Stimulated activated CD4-positive, alpha-beta T cell treated with anti-CD3 and anti-CD28 coated beads, Interleukin-12 subunit alpha, Interleukin-12 subunit beta, amount 100 ng/mL, for 4 hours (primary cell): ENCODE data around the gene MEOX1.
"Not testable (repeated sequence)": the region's sequence is repeated elsewhere in the genome, so short reads cannot be mapped to it uniquely, and the experiment has no call there.

Experiments used
- DNase-seq: peaks from one replicate; pipeline ENCODE4 v3.0.0-alpha.2; 2020

MEOX1 gene

DNA sequence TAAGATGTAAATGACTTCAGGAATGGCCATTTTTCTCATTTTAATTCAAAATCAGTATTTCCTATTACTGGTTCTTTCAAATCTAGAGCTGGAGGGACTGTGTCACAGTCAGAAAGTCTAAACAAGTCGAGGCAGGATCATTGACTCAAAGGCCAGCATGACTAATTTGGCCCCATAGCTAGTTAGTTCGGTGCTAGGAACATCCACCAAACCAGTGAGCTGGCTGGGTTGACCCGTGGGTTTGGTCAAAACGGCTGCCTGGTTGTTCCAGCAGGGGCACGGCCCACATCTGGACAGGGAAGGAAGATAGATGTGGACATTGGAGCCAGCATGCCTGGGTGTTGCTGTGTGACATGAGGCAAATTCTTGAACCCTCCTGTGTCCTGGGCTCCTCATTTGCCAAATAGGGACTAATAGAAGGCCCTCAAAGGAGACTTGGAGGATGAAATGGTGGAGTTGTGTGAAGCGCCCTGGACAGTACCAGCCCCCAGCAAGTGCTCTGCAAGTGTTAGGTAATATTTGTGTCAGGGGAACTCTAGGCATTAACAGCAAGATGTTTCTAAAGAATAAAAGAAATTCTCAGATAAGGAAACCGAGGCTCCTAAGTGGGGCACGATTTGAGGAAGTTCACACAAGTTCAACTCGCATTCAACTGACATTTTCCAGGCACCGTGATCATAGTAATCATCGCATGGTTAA, 46.2 kb downstream of the MEOX1 start:
- no peak for DNase-seq

DNA sequence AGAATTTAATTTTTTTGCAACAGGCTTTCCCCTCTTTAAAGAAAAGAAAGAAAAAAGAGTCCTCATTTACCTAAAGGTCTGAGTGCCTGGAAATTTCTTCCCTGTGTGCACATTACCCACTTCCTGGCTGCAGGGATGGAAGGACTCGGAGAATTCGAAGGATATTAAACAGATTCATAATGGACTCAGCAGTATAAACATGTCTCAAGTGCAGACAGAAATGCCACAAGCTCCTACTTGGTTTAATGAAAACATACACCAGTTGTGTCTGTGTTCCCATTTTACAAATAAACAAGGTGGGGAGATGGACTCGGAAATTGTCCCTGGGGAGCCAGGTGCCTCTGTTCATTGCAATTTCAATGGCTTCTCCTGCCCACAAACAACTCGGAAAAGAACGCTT, 47.2 kb downstream of the MEOX1 start:
- no peak for DNase-seq

GRCh38 chr17:43613917-43614316, 47.8 kb downstream of the MEOX1 start:
- no peak for DNase-seq

DNA sequence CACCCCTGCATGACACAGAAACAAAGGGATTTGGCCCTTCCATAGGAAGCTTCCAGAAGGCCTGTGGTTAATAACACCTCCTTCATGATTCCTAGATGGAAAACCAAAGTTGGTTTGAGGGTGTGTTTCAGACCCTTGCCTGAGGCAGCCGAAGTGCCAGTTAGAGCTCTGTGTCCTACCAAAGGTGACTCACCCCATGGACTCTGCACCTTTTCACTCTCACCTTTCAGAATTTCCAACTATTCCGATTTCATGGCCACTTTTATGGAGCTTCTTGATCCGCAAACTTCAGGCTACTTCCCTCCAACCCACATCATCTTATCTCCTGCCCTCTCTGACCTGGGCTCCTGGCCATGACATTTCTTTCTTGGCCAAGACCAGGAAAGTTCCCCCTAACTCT, 49.2 kb downstream of the MEOX1 start:
- DNase-seq: no peak

DNA sequence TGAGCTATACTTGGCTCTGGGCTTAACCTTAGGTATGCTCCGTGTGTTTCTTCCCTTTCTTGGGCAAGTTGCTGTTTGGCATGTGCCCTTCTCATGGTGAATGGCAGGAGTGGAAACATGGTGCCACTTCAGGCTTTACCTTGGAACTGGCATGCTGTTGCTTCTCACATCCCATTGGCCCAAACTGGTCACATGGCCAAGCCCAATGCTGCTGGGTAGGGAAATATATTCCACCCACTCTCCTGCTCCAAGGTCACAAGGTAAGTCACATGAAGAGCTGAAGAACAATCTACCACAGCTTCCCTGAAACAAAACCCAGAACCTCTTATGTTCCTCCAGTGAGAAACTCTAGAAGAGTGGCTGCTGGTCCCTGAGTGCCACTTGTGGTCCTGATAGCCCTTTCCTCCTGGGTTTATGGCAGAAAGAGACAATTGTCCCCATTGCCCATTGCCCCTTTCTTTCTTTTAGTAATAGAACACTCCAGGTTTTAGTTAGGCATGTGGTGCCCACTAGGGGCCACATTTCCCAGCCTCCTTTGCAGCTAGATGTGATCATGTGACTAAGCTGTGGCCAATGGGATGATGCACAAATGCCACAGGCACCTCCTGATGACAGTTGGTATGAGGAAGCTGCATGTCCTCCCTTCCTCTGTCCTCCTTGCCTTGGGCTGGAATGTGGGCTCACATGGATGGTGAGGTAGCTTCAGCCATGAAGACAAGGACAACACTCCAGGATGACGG, 50.3 kb downstream of the MEOX1 start:
- no peak for DNase-seq

DNA sequence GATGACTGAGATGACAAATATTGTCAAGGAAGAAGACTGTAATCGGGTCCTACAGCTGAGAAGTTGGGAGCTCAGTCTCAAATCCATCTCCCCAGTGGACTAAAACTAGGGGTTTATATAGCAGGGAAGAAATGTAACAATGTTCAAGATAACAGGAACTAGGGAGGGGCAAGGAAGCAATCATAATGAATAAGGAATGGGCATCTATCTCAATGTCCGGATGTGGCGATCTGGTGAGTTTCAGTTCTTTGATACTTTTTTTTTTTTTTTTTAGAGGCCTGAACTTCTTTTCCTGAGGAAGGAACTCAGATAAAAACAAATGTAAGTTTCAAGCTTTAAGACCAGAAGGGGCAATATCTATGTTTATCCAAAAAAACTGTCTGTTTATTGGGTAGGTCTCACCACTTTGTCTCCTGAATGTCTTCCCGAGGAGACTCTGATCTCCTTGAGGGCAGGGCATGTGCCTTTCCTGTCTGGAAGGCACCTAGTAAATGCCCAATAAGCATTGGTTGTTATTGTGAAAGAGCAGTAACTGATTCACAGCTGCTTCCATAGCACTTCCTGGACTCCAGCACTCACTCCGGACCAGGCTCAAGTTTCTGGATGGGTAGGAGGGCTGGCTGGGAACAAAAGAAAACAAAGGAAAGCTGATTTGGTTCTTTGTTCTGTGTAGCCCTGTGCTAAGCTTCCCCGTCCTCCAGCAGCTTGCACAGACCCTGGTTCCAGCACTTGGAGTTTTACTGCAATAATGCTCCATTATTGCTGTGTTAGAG, 51.9 kb downstream of the MEOX1 start:
- DNase-seq: no peak

GRCh38 chr17:43608313-43608712, 53.4 kb downstream of the MEOX1 start:
- DNase-seq: peak; percentile 22

GRCh38 chr17:43604549-43604948, 57.2 kb downstream of the MEOX1 start:
- no peak for DNase-seq

DNA sequence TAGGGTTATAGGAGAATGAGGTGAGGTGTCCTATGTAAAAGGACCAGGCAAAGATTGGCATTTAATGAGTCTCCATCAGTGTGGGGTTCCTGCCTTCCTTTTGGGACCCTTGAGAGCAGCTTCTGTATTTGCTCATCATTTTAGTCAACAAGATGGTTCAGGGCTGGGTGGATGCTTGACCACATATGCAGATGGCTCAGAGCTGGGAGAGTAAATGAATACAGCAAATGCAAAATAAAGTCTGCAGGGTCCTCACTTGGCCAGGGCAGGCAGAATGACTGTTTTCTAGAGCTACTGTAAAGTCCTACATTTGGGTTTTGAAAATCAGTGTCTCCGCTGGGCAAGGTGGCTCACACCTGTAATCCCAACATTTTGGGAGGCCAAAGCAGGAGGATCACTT, 58.4 kb downstream of the MEOX1 start:
- DNase-seq: no peak

DNA sequence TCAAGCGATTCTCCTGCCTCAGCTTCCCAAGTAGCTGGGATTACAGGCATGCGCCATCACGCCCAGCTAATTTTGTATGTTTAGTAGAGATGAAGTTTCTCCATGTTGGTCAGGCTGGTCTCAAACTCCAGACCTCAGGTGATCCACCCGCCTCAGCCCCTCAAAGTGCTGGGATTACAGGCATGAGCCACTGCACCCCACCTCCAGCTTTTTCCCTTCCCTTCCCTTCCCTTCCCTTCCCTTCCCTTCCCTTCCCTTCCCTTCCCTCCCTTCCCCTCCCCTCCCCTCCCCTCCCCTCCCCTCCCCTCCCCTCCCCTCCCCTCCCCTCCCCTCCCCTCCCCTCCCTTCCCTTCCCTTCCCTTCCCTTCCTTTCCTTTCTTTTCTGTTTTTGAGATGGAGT, 59.2 kb downstream of the MEOX1 start:
- DNase-seq: not testable (repeated sequence)

DNA sequence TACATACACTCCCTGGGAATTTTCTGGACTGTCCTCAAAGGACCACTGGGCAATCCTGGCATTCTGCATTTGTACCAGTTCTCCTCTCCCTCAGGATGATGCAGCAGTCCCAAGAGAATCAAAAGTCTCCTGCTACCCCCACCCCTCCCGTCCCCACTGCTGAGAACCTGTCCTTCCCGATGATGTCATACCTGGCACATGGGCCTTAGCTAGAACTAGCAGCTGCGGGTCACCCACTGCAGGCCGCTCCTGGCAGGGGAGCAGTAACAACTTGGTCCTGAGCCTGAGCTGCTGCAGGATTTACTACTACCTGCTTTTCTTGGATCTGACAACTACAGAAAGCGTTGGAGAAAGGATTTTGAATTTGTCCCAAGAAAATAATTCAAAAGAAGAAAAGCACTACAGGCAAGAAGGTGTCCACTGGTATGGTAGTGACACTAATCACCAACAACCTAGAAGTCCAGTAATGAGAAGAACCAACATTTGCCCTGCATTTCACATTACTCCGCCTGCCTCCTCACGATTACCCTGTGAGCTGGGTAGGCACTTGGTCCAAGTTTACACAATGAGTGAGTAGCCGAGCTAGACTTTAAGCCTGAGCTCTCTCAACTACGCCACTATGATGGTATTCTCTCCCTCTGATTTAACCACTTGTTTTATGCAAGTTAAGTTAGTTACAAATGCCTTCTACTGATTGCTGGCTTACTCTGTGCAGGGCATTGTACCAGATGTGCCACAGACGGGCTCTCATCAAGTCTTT, 60.3 kb downstream of the MEOX1 start:
- DNase-seq: no peak

DNA sequence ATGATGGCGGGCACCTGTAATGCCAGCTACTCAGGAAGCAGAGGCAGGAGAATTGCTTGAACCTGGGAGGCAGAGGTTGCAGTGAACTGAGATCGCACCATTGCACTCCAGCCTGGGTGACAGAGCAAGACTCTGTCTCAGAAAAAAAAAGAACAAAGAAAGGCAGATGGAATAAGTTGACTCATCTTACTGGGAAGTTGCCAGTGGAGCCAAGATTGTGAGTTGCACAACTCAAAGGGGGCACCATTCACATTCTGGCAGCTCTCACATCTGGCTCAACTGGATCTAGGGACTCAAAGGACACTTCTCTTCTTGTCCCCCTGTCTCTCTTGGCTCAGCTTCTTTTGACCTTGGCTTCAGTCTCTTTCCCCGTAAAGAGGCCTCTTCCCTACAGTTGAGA, 61.9 kb downstream of the MEOX1 start:
- DNase-seq: no peak

DNA sequence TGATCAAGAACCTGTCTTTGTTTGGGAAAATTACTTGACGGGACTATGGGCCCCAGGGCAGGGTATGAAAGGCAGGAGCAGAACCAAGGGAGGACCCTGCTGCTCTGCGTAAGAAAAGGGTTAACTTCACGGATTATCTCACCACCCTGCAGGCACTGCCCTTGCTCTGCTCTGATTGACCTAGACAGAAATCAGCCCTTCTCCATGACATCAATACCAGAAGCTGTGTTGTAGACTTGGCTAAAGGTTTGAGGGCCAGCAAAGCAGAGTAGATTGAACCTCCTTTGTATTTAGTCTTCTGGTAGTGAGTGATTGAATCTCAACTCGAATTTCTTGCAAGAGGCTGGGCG, 62.7 kb downstream of the MEOX1 start:
- no peak for DNase-seq

DNA sequence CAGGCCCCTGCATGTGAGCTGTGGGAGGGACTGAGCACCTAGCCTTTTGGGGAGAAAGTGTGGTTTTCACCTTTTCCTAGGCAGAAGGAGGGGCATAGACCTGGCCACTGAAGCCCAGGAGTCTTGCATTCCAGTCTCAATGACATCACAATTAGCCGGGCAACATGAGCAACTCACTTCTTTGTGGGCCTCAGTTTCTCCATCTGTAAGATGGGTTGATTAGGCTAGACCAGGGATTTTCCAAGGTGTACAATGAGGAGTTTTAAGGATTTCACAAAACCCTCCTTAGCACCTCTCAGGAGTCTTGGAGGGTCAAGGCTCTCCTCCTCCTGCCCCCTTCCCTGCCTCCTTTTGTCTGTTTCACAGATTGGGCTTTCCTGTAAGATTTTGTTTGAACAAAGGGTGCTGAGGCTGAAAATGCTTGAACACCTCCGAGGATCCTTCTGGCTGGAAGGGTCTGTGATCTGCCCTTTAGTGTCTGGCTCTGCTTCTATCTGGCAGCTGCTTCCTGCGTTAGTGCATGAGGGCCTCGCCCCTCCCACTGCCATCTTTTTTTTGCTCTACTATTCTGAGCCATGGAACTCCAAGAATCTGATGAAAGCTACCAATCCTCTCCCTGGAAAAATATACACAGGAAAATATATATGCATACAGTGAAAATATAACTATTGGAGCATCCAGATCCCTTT, 63.2 kb downstream of the MEOX1 start:
- no peak for DNase-seq

DNA sequence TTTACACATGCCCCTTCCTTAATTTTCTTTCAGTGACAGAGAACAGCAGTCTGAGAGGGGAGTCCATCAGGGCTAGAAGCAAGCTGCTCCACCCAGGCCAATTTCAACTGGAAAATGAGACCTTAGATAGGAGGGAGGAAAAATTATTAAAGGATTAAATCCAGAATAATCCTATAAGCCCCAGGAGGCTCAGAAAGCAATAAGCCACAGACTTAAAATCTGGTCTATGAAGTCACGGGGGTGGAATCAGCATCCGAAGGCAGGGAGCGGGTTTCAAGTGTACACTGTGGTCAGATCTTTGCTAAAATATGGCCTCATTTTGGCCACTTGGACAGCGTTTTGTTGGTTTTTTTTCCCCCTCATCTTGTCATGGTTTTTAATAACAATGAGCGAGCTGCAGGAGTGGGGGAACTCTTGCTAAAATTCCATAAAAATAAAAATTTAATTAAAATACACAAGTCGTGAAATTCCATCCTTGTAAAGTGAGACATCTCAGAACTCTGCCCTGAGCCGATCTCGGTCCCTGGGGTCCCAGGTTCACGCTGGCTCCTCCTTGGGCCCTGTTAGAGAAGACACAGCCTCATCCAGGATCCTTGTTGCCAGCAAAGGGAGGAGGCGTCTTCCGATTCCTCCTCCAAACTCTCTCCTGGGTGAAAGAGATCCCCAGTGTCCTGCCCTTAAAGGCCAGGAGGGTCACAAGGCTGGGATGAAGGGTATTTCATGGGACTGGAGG, 63.9 kb downstream of the MEOX1 start:
- no peak for DNase-seq

- no peak for DNase-seq
Observed at GRCh38 chr17:43595466-43595865, 66.3 kb downstream of the MEOX1 start.

GRCh38 chr17:43591779-43592562, 69.8 kb downstream of the MEOX1 start:
- DNase-seq: no peak

DNA sequence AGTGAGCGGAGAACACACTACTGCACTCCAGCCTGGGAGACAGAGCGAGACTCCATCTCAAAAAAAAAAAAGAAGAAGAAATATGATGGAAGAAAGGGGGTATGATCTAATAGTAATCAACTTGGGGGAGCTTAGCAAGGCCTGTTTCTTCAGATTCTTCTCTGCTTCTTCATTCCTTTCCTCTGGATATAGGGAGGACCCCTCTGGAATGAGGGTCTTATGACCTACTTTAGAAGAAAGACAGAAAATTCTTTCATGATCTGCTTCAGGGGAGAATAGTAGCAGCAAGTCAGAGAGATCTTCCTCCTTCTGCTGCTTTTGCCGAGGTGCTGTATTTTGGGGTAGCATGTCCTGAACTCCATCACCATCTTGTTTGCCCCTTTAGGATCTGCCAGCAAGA, 70.7 kb downstream of the MEOX1 start:
- DNase-seq: no peak
